A549 treated with CORT108297 at 1 μM for 4 hours (cell line): ENCODE data around the gene CRTC1. TPM values are rescaled to one million over a fixed set of nuclear protein-coding genes. Genes with fewer than 3 reads are reported as not detected.

Source experiments
- total RNA-seq: library from RNA; stranded (reverse); fragments of 200-300 nt; extraction: Qiagen RNA extraction; gene quantifications from 5 replicates; pipeline ENCODE4 v1.2.3, GENCODE V29; 2022

The CRTC1 gene, protein sequence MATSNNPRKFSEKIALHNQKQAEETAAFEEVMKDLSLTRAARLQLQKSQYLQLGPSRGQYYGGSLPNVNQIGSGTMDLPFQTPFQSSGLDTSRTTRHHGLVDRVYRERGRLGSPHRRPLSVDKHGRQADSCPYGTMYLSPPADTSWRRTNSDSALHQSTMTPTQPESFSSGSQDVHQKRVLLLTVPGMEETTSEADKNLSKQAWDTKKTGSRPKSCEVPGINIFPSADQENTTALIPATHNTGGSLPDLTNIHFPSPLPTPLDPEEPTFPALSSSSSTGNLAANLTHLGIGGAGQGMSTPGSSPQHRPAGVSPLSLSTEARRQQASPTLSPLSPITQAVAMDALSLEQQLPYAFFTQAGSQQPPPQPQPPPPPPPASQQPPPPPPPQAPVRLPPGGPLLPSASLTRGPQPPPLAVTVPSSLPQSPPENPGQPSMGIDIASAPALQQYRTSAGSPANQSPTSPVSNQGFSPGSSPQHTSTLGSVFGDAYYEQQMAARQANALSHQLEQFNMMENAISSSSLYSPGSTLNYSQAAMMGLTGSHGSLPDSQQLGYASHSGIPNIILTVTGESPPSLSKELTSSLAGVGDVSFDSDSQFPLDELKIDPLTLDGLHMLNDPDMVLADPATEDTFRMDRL
- total RNA-seq, result 3.4 to 5.5 TPM (median 4.2 TPM) in 5 replicates

DNA sequence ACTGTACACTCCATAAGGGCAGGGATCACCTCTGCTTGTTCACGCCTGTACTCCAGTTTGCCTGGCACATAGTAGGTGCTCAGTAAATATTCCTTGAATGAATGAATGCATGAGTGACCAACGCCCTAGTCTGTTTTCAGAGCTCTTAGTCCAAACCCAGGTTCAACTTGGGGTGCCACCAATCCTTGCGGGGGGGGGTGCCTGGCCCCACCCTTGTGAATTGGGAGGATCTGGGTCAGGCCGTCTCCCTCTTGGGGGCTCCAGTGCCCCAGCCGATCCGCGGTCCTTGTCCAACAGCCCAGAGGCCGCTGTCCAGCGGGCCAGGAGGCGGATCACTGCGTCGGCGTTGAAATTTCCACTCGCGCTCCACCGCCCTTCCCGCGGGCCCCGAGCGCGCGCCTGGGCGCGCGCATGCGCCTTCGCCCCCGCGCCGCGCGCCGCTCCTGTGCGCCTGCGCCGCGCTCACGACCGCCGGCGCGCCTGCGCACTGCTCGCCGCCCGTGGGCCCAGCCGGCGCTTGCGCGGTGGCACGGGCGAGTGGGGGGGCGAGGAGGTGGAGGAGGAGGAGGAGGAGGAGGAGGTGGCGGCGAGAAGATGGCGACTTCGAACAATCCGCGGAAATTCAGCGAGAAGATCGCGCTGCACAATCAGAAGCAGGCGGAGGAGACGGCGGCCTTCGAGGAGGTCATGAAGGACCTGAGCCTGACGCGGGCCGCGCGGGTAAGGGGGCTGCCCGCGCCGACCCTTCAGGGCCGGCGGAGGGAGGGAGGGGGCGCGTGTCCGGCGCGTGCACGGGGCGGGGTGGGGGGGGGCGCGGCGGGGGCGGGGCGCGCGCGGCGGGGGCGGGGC is at the start of gene CRTC1:
Gene CRTC1 (plus strand): TSS at position 572 of the 849 bp plus-strand sequence. CDS start 23 bp downstream, at position 595.

DNA sequence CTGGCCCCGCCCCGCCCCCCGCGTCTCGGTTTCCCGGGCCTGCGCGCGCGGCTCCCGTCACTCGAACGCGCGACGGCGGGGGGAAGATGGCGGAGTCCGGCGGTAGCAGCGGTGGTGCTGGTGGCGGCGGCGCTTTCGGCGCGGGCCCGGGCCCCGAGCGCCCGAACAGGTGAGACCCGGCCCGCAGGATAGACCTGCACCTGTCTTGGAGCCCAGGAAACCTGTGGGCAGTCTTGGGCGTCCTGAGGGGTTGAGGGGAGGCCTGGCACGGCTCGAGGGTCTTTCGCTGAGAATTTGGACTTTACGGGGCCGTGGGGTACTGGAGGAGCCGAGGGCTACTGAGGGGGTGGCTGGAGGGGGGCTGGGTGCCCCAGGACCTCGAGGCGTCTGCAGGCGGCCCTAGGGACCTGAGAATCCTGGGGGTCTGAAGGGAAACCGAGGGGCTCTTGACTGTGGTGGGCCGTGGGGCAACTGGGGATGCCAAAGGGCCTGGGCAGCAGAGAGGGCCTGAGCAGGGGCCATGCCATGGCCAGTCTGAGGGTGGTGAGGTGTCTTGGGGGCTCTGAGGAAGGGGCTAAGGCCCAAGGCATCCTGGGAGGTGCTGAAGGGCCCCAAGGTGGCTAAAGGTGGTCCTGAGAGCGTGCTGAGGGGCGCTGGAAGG is 46.4 kb upstream of the CRTC1 start, which contains the start of gene KLHL26:
Gene KLHL26 (plus strand): TSS at position 60 of the 661 bp plus-strand sequence. CDS start 27 bp downstream, at position 87.

DNA sequence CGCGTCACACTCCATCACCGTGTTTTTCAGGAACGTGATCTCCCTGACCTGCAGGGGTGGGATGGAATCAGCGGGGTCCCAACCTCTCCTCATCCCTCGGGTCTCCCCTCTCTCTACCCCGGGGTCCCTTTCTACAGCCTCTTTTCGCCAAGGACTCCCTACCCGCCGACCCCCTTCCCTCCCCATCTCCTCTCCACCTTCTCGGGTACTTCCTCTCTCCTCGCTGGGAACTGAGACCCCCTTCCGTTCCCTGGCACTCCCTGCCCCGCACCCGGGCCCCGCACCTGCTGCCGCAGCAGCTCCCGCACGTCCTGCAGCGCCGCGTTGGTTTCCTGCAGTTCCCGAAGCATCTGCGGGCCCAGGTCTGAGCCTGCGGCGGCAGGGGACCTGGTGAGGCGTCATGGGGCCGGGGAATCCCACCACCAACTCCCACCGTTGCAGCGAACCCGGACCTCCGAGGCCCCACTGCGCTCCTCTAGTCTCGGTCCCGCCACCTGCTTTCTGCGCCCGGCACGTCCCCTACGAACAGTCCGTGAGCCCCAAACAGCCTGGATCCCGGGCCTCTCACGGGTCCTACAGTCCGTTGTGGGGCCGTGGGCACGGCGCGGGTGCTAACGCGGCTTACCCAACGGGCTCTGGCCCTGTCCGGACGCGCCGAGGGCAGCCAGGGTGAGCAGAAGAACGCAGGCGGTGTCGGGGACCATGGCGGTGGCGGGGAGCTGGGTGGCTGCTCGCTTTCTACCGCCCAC is 107.3 kb downstream of the CRTC1 start, which contains the start of gene COMP:
Gene COMP (minus strand): TSS at position 740 of the 749 bp plus-strand sequence. CDS start 36 bp downstream, at position 704.

DNA sequence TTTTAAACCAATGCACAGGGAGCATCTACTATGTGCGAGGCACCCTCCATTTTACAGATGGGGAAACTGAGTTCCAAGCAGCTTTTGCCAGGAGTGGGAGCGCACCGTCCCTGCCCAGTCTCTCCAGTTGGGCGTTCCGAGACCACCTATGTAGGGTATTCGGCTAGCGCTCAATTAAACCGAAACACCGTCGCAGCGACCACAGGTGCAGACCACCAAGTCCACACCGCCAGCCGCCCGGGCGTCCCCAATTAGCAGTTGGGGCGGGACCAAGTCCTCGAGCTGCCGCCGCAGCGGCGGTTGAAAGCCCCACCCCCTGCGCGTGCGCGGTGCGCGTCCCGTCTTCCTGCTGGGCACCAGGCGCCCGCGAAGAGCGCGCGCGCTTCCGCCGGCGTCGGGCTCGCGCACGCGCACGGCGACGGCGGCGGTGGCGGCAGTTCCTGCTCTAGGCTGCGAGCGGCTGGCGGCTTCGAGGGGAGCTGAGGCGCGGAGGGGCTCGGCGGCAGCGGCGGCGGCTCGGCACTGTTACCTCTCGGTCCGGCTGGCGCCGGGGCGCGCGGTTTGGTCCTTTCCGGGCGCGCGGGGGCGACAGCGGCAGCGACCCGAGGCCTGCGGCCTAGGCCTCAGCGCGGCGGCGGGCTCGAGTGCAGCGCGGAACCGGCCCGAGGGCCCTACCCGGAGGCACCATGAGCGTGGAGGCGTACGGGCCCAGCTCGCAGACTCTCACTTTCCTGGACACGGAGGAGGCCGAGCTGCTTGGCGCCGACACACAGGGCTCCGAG is 148.2 kb downstream of the CRTC1 start, which contains the start of gene UPF1:
Gene UPF1 (plus strand): TSS at position 436 of the 782 bp plus-strand sequence. CDS start 251 bp downstream, at position 687.

Other genes with a start within 250 kb of the CRTC1 start
- gene ISYNA1, start 245.5 kb upstream of the CRTC1 start, total RNA-seq, result 25.9 to 47.4 TPM (median 43.7 TPM) in 5 replicates
- 3.5 to 5.9 TPM (median 5.1 TPM) in 5 replicates for gene ELL, start 161.6 kb upstream of the CRTC1 start, total RNA-seq
- gene FKBP8, start 140.1 kb upstream of the CRTC1 start, total RNA-seq, result 116 to 162 TPM (median 158 TPM) in 5 replicates
- gene KXD1, start 125.8 kb upstream of the CRTC1 start, total RNA-seq, result 84.8 to 109 TPM (median 104 TPM) in 5 replicates
- gene UBA52, start 111.8 kb upstream of the CRTC1 start, total RNA-seq, result 1,020 to 1,245 TPM (median 1,197 TPM) in 5 replicates
- gene REX1BD, start 94.9 kb upstream of the CRTC1 start, total RNA-seq, result 36.5 to 63.0 TPM (median 58.2 TPM) in 5 replicates
- 2.5 to 6.0 TPM (median 4.5 TPM) in 5 replicates for gene CRLF1, start 76.9 kb upstream of the CRTC1 start, total RNA-seq
- gene TMEM59L, start 70.8 kb upstream of the CRTC1 start, total RNA-seq, result 3.9 to 6.7 TPM (median 5.9 TPM) in 5 replicates
- gene KLHL26, start 46.7 kb upstream of the CRTC1 start, total RNA-seq, result 2.2 to 4.2 TPM (median 3.3 TPM) in 5 replicates
- gene COMP, start 107.6 kb downstream of the CRTC1 start, total RNA-seq, result 0.04 to 0.06 TPM (median 0.05 TPM) in 4 of 5 replicates, not detected in the other
- 33.1 to 46.1 TPM (median 41.4 TPM) in 5 replicates for gene UPF1, start 148.3 kb downstream of the CRTC1 start, total RNA-seq
- 4.4 to 6.0 TPM (median 5.6 TPM) in 5 replicates for gene CERS1, start 212.5 kb downstream of the CRTC1 start, total RNA-seq
- gene COPE, start 235.7 kb downstream of the CRTC1 start, total RNA-seq, result 137 to 173 TPM (median 169 TPM) in 5 replicates
- 32.4 to 48.7 TPM (median 44.7 TPM) in 5 replicates for gene DDX49, start 236.0 kb downstream of the CRTC1 start, total RNA-seq